Measurements from ENCODE around the gene AUP1.

The AUP1 gene

GRCh38 chr2:74512744-74513604 lies 16.5 kb downstream of the AUP1 start:
- DNase-seq = no peak

GRCh38 chr2:74511104-74511989 lies 18.2 kb downstream of the AUP1 start:
- no peak for DNase-seq

DNA sequence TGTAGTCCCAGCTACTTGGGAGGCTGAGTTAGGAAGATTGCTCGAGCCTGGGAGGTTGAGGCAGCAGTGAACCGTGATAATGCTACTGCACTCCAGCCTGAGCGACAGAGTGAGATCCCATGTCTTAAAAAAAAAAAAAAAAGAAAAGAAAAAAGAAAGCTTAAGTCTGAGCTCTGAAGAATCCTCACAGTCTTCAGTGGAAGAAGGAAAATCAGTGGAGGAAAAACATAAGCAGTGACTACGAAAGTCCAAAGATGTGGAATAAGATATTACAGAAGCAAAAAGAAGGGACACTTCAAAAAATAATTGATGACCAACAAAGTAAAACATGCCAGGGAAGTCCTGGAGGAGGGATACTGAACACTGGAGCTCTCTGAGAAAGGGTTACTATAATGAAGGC lies 19.2 kb downstream of the AUP1 start:
- DNase-seq = no peak

DNA sequence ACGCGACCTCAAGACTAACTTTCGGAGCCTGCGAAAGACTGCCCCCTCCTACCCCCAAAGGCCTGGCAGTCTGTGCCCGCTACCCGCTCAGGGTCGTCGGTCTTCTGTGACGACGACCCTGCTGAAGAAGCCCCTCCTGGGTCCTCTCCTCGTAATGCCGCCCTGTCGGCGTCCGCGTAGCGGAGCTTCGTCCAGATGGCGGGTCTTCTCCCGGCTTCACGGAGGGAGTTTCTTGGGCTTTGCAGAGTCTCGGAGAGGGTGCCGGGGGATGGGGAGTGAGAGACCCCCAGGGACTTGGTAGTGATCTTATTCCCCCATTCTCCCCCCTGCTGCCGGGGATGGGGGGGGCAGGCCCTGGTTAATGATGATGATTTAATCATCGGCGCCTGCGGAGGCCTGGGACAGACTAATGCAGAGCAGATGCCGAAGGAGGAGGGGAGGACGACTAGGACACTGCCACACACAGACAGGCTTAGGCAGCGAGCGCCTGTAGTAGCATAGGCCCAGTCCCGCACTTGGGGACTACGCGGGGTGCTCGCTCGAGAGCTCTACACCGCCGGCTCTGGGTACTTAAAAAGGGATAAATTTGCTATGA lies 21.5 kb downstream of the AUP1 start:
- DNase-seq = no peak

- peak; percentile 99 for DNase-seq
Measured at GRCh38 chr2:74507145-74507925, 22.2 kb downstream of the AUP1 start, which contains the start of gene PCGF1. PCGF1 (minus strand) TSS chr2:74507695; CDS start chr2:74507668, 27 bp downstream.

DNA sequence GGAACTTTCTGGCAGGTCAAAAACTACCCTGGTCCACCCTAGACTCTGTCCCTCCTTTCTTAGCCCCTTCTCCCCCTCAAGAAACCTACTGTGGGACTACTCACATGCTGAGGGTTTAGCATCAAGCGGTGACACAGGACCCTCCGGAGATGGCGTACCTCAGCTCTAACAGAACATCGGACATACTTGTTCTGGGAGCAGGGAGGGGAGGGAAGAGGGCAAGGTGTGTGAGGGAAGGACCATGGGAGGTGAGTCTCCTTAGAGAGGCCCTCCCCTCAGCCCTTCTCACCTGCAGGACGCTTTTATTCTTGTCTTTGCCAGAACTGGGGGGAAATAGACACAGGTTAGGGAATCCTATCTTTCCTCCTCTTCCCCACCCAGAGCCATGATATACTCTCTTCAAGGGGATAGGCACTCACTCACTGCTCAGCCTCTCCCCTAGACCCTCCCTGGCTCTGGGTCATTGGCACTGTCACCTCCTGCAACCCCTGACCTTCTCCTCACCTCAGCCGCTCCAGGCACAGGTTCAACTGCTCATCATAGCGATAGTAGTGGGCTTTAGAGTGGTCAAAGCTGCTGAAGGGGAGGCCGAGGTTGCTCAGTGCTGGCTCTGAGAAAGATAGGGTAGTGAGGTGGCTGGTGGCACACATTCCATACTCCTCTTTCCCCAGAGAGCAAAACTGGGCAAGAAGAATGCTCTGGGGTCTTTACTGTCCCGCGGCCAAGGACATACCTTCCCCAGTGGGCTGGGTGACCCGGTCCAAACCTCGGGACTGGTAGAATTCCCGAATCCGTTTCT lies 23.9 kb downstream of the AUP1 start:
- no peak for DNase-seq

DNA sequence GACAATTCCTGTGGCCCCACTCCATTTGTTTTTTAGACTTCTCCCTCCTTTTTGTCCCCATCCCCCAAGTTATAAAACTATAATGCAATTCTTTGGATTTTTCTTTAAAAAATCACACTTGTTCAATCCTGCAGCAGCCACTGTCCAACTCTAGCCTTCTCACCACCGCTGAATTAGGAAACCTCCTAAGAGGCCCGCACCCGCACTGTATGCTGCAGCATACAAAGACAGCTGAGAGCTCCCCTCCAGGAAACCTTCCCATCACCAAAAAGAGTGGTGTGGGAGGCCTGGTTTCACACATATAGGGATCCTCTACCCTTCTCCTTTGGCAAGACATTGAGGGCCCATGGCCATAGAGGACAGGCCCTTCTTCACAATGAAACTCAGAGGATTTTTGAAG lies 24.9 kb downstream of the AUP1 start:
- DNase-seq = no peak

- no peak for DNase-seq
Measured at GRCh38 chr2:74503506-74504475, 25.7 kb downstream of the AUP1 start.

DNA sequence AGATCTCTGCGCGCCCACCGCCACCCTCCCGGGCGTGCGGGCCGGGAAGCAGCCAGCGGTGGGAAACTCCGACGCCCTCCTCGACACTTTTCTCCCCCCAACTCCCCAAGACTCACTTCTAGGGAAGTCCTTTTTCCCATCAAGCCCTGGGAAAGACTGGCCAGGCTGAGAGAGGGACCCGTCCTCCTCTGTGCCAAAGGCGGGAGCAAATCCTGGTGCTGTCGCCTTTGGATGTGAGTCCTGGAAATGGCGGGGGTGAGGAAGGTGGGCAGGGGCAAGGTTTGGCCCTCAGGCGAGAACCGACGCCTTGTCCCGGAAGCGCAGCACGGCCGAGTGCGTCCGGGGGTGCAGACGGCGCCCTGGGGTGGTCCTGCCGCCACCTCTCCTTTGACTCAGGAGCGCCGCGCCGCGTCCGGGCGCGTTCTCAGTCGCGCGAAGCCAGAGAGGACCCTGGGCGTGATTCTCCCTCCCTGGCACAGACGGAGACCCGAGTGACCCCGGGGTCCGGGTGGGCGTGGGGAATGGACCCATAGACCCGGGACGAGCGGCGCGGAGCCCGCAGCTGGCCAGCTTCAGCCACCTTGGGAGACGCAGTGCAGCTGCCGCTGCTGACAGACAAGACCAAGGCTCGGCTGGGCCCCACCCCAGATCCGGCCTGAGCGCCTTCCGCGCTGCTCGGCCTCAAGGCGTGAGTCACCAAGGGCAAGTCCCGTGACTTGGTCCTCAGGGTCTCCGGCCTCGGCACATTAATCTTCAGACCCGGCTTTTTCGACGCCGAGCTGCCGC lies 26.6 kb downstream of the AUP1 start:
- peak; percentile 85 for DNase-seq

DNA sequence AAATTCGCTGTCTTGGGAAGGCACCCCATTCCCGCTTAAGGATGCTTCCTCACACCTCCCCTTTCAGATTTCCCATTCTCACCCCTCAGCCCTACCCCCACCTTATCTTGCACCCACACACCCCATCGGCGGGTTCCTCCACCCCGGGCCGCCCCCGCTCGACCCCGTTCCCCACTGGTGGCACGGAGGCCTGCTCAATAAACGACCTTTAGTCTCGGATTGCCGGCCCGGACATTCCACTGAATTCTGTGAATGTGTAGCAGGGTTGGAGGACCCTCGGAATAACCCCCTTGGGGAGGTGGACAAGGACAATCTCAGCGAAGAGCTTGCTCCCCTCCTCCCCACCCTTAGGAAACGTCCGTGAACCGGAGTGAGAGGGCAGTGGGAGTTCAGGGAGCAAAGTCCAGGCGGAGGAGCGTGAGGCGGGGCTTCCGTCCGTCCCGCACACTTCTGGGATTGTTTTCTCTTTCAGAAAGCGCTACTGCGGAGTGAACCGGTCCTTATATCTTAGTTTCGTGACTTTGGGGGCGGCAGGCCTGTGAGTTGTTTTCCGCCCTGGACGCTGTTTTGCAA lies 27.3 kb downstream of the AUP1 start:
- peak; percentile 52 for DNase-seq

DNA sequence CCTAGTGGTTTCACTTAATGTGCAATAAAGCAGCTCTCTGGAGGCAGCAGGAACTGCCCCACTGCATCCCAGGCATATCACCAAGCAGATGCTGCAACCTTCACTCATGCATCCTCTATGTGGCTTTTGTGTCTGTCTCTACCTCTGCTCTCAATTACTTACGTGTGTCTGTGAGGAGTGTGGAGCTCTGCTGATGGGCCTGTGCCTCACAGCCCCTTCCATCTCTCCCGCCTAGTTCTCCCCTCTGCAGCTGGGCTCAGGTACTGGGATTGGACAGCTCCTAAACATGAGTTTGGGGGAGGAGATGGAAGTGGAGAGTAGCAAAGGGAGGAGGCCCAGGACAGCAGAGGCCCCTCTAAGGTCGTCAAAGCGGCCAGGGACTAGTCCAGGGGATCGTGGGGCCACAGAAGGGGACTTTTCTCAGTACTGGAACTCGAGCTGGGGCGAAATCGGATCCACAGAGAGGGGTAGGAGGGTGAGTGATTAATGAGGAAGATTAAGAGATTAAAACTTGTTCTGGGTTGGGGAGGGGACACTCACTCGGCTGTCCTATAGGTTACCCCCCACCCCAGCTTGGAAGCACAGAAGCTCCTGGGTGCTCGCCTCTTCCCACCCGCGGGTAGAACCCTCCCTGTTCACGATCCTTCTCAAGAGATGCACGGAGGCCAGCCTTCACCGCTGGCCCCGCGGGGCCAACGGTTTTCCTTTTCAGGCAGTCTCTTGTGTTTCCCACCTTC lies 28.0 kb downstream of the AUP1 start:
- no peak for DNase-seq

- no peak for DNase-seq
Measured at GRCh38 chr2:74500578-74500946, 28.9 kb downstream of the AUP1 start.

DNA sequence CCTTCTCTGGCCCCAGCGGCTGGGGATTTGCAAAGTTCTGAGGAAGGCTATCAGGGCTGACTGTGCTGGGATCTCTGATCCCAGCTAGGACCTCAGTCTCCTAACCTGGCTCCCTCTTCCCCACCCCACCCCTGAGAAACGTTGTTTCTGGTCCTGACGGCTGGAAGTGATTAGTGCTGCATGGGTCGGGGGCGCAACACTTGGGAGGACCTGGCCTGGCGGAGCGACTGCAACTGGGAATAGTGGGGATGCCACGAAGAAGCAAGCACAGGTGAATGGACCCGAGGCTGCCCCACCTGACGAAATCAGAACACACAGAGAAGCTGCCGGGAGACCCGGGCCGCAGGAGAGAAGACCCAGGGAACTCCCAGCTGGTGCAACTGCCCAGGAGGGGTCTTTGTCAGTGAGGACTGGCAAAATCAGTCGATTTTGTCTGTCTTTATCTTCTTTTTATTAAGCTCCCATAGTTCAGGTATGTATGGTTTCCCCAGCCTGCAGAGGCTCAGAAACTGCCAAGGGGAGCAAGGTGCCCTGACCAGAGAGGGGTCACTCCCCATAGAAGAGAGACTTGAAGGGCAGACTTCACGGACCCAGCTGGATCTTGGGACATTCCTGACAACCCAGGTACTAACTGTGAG lies 29.4 kb downstream of the AUP1 start:
- DNase-seq = no peak

- no peak for DNase-seq
Measured at GRCh38 chr2:74499267-74499939, 30.1 kb downstream of the AUP1 start, which contains the start of gene LBX2. LBX2 (minus strand) TSS chr2:74499603; CDS start chr2:74499537, 66 bp downstream.

- peak; percentile 58 for DNase-seq
Measured at GRCh38 chr2:74498500-74499266, 30.8 kb downstream of the AUP1 start.

DNA sequence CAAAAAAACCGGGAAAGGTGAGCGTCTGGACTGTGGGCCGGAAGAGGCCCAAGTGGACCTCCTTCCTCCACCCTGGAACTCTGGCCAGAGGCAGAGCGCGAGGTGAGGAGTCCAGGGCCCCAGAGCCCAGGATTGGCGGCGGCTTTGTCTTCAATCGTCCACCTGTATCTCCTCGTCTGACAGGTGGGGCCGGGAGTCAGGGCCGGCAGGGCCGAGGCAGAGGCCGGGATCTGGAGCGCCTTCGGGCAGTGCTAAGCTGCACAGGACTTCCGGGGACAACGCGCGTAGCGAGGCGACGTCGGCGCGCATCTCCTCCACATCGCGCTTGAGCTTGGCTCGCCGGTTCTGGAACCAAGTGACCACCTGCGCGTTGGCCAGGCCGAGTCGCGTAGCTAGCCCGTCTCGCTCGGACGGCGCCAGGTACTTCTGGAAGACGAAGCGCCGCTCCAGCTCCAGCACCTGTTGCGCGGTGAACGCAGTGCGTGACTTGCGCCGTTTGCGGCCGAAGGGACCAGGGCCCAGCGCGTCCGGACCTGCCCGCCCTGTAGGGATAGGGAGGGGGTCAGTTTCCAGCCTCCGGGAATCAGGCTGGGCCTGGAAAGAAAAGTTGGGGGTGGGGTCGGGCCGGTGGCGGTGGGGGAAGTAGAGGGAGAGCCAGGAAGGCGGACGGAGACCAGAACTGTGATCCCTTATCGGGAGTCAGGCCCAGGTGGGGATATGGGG lies 31.6 kb downstream of the AUP1 start:
- DNase-seq = no peak

Measured in suppressor macrophage treated with lipopolysaccharide for 4 hours (primary cell).